ENCODE data around the gene HDAC10.

Gene HDAC10

GRCh38 chr22:50270666-50271394 is 19.8 kb upstream of the HDAC10 start:
- DNase-seq (ENCODE audit: low read depth in 2 of 2), result no peak

GRCh38 chr22:50269970-50270665 is 19.1 kb upstream of the HDAC10 start, which contains the start of gene MAPK11:
Gene MAPK11 (minus strand): TSS chr22:50270380. CDS start chr22:50270292, 88 bp downstream.
- no peak for DNase-seq (ENCODE audit: low read depth in 2 of 2)

DNA sequence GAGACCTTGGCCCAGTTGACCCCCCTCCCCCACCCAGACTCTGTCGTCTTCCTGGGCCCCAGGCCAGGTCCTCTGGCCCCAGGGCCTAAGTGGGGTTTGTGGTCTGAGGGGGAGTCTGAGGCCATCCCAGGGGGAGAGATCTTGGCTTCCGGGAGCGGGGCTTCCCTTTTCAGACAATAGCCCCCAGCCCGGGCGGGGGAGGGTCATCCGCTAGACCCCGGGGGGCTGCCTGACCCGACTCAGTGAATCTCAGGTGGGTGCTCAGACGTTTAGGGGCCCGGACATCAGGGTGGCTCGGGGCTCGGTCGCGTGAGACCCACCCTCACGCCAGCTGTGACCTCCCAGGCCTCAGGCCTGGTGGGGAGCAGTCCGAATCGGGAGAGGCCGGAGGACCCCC is 18.5 kb upstream of the HDAC10 start:
- DNase-seq (ENCODE audit: low read depth in 2 of 2), result no peak

- no peak for DNase-seq (ENCODE audit: low read depth in 2 of 2)
Observed at GRCh38 chr22:50268655-50269113, 17.6 kb upstream of the HDAC10 start.

DNA sequence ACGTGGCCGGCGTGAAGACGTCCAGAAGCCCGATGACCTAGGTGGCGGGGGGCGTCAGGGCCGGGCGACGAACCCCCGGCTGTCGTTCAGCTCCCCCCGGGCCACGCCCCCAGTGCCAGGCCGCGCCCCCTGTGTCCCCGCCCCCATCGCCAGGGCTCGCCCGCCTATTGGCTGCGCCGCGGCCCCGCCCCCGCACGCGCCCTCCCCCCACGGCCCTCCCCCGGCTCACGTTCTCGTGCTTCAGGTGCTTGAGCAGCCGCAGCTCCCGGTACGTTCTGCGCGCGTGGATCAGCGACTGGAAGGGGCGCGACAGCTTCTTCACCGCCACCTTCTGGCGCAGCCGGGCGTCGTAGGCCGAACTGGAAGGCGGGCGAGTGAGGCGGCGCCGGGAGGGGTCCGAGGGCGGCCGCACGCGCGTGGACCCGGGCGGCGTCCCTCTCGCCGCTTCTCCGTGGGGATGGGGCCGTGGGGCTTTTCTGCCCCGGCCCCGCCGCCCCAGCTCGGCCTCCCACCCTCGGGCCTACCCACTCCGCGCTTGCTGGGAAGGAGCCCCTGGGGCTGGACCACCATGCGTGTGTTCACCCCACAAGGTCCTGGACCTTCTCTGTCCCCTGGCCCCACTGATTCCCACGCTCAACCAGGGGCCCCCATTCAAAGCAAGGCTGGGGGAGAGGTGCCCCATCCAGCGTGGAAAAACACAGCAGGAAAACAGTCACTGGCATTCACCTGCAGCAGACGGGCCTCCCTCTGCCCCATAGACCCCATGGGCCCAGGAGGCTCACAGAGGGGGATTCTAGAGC is 16.7 kb upstream of the HDAC10 start:
- no peak for DNase-seq (ENCODE audit: low read depth in 2 of 2)

GRCh38 chr22:50266994-50267393 is 15.9 kb upstream of the HDAC10 start:
- no peak for DNase-seq (ENCODE audit: low read depth in 2 of 2)

DNA sequence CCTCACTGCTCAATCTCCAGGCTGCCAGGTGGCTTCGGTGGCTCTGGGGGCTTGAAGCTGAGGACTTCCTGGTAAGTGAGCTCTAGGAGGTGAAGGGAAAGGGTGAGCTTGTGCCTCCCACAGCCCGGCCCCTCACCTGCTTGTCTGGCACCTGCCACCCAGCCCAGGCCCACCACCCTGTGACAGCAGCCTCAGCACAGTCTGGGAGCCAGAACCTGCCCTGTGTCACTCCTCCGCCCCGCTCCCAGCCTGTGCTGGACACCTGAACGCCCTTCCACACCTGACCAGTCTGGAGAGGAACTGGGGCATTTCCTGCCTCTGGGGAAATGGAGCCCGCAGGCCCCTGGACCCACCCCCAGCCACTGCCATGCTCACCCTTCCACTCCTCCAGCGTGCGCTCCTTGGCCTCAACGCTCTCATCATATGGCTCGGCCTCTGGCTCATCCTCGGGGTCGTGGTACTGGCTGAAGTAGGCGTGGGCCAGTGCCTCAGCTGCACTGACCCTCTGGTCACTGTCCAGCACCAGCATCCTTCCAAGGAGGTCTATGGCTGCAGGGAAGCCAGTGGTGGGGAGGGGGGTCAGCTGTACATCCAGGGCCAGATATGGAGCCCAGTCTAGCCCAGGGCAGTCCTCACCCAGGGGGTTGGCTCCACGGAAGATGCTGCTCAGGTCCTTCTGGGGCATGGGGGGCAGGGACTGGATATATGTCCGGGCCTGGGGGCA is 14.0 kb upstream of the HDAC10 start:
- DNase-seq (ENCODE audit: low read depth in 2 of 2), result no peak

GRCh38 chr22:50264104-50264745 is 13.2 kb upstream of the HDAC10 start:
- DNase-seq (ENCODE audit: low read depth in 2 of 2), result no peak

- DNase-seq (ENCODE audit: low read depth in 2 of 2), result no peak
Observed at GRCh38 chr22:50262973-50263617, 12.0 kb upstream of the HDAC10 start.

DNA sequence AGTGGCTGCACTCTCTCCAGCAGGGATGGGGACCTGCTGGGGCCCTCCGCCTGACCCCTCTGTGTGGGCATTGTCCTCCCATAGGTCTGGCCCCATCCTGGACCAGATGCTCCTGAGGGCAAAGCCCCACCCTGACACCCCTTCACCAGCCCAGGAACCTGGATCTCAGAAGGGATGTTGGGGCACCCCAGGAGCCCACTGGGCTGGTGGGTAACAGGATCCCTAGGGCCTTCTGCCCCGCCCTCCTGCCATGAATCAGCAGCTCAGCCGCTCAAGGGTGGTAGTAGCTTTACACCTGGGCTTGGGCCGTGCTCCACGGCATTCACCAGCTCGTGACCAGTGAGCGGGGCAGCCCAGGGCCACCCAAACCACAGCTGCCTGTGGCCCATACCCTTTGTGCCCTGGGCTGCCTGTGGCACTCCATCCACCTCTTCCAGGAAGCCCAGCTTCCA is 11.4 kb upstream of the HDAC10 start:
- no peak for DNase-seq (ENCODE audit: low read depth in 2 of 2)

DNA sequence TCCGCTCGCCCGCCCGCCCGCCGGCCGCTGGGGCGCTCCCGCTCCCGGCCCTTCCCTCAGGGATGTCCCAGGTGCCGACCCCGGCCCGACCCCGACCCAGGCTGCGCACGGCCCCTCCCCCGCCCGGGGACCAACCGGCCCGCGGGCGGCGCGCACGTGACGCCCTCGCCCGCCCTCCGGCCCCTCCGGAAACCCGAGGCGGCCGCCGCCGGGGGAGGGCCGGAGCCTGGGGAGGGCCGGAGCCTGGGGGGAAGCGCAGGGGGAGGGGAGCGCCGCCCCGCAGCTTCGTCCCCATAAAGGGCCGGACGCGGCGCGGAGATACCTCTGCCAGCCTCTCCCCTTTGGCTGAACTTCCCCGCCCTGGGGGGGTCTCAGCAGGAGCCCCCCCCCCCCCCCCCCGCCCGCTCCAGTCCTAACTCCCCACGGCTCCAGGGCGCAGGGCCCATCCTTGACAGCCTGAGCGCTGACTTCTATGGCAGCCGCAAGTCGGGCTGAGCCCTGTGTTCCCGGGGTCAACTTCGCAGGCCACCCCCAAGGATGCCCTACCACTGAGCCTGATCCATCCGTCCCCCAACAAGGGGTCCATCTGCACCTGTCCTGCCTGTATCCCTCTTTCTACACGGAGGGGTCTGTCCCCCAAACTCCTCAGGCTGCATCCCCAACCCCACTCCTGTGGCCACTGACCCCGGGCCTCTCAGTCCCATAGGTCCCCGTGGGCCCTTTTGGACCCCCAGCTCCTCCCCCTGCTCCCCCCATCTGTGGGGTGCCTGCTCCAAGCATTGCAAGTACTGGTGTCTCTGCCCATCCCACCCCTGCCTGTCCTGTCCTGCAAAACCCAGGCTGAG is 10.8 kb upstream of the HDAC10 start, which contains the start of gene MAPK12:
MAPK12 (minus strand) TSS at position 69 of the 845 bp plus-strand sequence. CDS start 174 bp downstream, outside the sequence.
- no peak for DNase-seq (ENCODE audit: low read depth in 2 of 2)

DNA sequence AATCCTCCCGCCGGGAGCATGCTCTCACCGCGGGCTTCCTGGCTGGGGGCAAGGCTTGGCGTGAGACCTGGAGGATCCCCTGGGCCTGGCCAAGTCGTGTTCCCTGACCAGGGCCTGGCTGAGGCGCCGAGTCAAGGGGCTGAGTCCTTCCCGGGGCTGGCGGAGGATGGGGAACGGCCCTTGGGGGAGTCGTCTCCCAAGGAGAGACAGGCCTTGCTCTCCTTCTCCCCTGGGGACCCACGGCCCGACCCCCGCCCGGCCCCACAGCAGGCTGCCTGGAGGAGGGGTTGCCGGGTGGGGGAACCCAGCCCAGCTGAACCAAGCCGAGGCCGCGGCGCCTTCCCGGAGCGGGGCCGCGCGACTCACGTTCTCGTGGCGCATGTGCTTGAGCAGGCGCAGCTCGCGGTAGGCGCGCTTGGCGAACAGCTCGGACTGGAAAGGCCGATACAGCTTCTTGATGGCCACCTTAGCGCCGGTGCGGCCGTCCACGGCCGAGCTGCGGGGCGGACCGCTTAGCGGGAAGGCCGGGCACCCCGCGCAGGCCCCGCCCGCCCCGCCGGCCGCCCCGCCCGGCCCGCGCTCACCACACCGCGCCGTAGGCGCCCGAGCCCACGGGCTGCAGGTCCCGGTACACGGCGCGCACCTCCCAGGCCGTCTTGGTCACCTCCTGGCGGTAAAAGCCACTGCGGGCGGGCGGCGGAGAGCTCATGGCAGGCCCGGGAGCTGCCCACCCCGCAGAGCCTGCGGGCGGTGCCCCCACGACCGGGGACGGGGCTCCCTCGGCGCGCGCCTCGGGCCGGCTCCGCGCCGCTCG is 9.9 kb upstream of the HDAC10 start:
- no peak for DNase-seq (ENCODE audit: low read depth in 2 of 2)

DNA sequence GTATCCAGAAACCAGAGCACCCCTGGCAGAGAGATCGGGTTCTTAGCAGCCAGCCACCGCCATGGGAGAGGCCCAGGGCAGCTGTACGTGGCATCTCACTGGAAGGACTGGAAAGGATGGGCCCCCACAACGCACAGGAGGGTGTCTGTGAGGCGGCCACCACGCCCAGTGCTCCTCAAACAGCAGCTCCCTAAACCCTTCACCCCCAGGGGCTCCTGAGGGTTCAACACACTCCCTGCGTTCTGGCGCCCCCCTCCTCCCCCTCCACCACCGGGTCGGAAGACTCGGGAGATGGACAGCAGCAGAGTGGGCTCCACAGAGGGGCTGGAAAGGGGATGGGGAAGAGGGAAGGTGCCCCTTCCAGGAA is 9.4 kb upstream of the HDAC10 start:
- no peak for DNase-seq (ENCODE audit: low read depth in 2 of 2)

GRCh38 chr22:50259302-50259701 is 8.2 kb upstream of the HDAC10 start:
- DNase-seq (ENCODE audit: low read depth in 2 of 2), result no peak

- DNase-seq (ENCODE audit: low read depth in 2 of 2), result no peak
Observed at GRCh38 chr22:50258361-50259292, 7.6 kb upstream of the HDAC10 start.

DNA sequence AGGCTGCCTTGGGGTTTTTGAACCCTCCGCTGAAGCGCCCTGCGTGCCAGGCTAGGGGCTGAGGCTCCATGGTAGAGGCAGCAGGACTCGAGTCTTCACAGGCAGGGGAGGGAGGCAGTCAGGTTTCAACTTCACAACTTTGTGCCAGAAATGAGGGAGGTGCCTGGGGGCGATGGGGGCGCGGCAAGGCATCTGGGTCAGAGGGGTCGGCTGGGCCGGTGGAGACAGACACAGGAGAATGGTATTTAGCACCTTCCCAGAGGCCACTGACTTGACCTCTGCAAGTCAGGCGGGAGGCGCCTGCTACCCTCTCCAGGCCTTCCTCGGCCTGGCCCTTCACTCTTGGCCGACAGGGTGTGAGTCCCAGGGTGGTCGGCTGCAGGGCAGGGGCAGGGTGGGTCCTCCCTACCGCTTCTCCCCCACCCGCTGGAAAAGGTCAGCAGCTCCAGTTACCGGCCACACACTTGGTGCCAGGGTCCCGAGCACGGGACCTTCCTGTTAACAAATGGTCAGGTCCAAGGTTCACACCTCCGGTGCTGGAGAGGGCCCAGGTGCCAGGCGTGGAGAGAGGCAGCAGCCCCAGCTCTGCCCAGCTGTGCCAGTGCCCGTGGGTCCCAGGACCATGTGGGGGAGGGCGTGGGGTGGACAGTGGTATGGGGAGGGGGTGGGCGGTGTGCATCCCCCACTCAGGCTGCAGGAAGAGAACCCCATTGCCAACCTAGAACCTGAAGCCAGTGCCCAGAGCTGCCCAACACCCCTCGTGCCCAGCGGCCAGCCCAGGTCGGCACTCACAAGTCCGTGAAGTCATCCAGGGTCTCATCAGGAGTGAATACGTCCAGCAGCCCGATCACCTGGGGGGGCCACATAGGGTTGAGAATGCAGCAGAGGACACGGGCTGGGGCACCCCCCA is 6.6 kb upstream of the HDAC10 start:
- no peak for DNase-seq (ENCODE audit: low read depth in 2 of 2)

- no peak for DNase-seq (ENCODE audit: low read depth in 2 of 2)
Observed at GRCh38 chr22:50257041-50257440, 6.0 kb upstream of the HDAC10 start.

All from fibroblast of skin of left quadriceps (primary cell).